GM13977 (cell line): ENCODE data around the gene RFT1.
A peak's percentile ranks its signal among the peaks of the same experiment; 100 is the strongest.

Experiments
- DNase-seq: peaks from one replicate; pipeline ENCODE4 v3.0.0; 2012; ENCODE audit warnings: low spot score
- CTCF ChIP-seq: IDR thresholded peaks from 2 replicates; pipeline ENCODE4 v1.5.1; 2012; ENCODE audit warnings: mild to moderate bottlenecking, control low read depth; ENCODE audit not compliant: insufficient read depth; ENCODE audit errors: extremely low read depth, missing control alignments
- in situ Hi-C: fragments of 300-500 bp; cut with MboI; formaldehyde crosslinking; loops from one replicate; pipeline ENCODE4 v1.12.0; 2022; ENCODE audit warnings: low sequenced_read_pairs, low pct_unique_long_range_greater_than_20kb, mixed read lengths, inconsistent platforms; ENCODE audit not compliant: unreplicated experiment

The RFT1 gene

GRCh38 chr3:53134631-53135232 is 4.5 kb upstream of the RFT1 start:
- peak; percentile 85 for TF ChIP-seq CTCF
- in situ Hi-C loops = loop anchor here (5.0 kb wide), 1 partner anchor 58 kb away; no protein-coding TSS in a partner anchor
- DNase-seq = peak; percentile 82

- TF ChIP-seq CTCF = no peak
- no peak for DNase-seq
- in situ Hi-C loops = loop anchor here (5.0 kb wide), 1 partner anchor 60 kb away; no protein-coding TSS in a partner anchor
Measured at GRCh38 chr3:53132347-53132746, 2.1 kb upstream of the RFT1 start.

GRCh38 chr3:53131096-53131495 is 861 bp upstream of the RFT1 start:
- TF ChIP-seq CTCF = no peak
- in situ Hi-C loops = loop anchor here (5.0 kb wide), 1 partner anchor 61 kb away; no protein-coding TSS in a partner anchor
- no peak for DNase-seq

GRCh38 chr3:53129344-53129743 is 891 bp downstream of the RFT1 start:
- DNase-seq = no peak
- in situ Hi-C loops = no loop called here
- TF ChIP-seq CTCF = no peak

GRCh38 chr3:53126601-53127000 is 3.6 kb downstream of the RFT1 start:
- DNase-seq = no peak
- in situ Hi-C loops = no loop called here
- no peak for TF ChIP-seq CTCF

GRCh38 chr3:53123953-53124352 is 6.3 kb downstream of the RFT1 start:
- DNase-seq = no peak
- in situ Hi-C loops = no loop called here
- TF ChIP-seq CTCF = no peak
